ENCODE results near the gene DYTN.
"Not testable (repeated sequence)": the region's sequence is repeated elsewhere in the genome, so short reads cannot be mapped to it uniquely, and the experiment has no call there.

Gene DYTN

GRCh38 chr2:206721256-206721920 is 3.2 kb upstream of the DYTN start:
- no peak for TF ChIP-seq CTCF (IDR thresholded peaks at IDR 0.05; ENCODE audit: borderline replicate concordance, control extremely low read depth, extremely low read depth, insufficient read depth, missing control alignments)
- DNase-seq (ENCODE audit: low spot score): peak; percentile 31
- in situ Hi-C loops (cut with MboI; ENCODE audit: low sequenced_read_pairs, unreplicated experiment): no loop called here

- TF ChIP-seq CTCF (IDR thresholded peaks at IDR 0.05; ENCODE audit: borderline replicate concordance, control extremely low read depth, extremely low read depth, insufficient read depth, missing control alignments): no peak
- no peak for DNase-seq (ENCODE audit: low spot score)
- in situ Hi-C loops (cut with MboI; ENCODE audit: low sequenced_read_pairs, unreplicated experiment): no loop called here
These were observed 1.6 kb downstream of the DYTN start for GRCh38 chr2:206716623-206717022.

GRCh38 chr2:206715183-206715582 is 3.0 kb downstream of the DYTN start:
- in situ Hi-C loops (cut with MboI; ENCODE audit: low sequenced_read_pairs, unreplicated experiment); DNase-seq (ENCODE audit: low spot score): not testable (repeated sequence)

GRCh38 chr2:206713746-206714145 is 4.5 kb downstream of the DYTN start:
- peak; percentile 33 for DNase-seq (ENCODE audit: low spot score)
- TF ChIP-seq CTCF (IDR thresholded peaks at IDR 0.05; ENCODE audit: borderline replicate concordance, control extremely low read depth, extremely low read depth, insufficient read depth, missing control alignments): no peak
- in situ Hi-C loops (cut with MboI; ENCODE audit: low sequenced_read_pairs, unreplicated experiment): no loop called here

- DNase-seq (ENCODE audit: low spot score): no peak
- in situ Hi-C loops (cut with MboI; ENCODE audit: low sequenced_read_pairs, unreplicated experiment): no loop called here
- no peak for TF ChIP-seq CTCF (IDR thresholded peaks at IDR 0.05; ENCODE audit: borderline replicate concordance, control extremely low read depth, extremely low read depth, insufficient read depth, missing control alignments)
These were observed 9.9 kb downstream of the DYTN start for GRCh38 chr2:206708286-206708685.

- no peak for DNase-seq (ENCODE audit: low spot score)
- no peak for TF ChIP-seq CTCF (IDR thresholded peaks at IDR 0.05; ENCODE audit: borderline replicate concordance, control extremely low read depth, extremely low read depth, insufficient read depth, missing control alignments)
- in situ Hi-C loops (cut with MboI; ENCODE audit: low sequenced_read_pairs, unreplicated experiment): no loop called here
These were observed 11.0 kb downstream of the DYTN start for GRCh38 chr2:206707164-206707701.

- no peak for DNase-seq (ENCODE audit: low spot score)
- in situ Hi-C loops (cut with MboI; ENCODE audit: low sequenced_read_pairs, unreplicated experiment): no loop called here
- TF ChIP-seq CTCF (IDR thresholded peaks at IDR 0.05; ENCODE audit: borderline replicate concordance, control extremely low read depth, extremely low read depth, insufficient read depth, missing control alignments): no peak
These were observed 16.1 kb downstream of the DYTN start for GRCh38 chr2:206701952-206702605.

Measured in GM13976 (cell line).